ENCODE measurements around the gene SPRED1.

Gene SPRED1

DNA sequence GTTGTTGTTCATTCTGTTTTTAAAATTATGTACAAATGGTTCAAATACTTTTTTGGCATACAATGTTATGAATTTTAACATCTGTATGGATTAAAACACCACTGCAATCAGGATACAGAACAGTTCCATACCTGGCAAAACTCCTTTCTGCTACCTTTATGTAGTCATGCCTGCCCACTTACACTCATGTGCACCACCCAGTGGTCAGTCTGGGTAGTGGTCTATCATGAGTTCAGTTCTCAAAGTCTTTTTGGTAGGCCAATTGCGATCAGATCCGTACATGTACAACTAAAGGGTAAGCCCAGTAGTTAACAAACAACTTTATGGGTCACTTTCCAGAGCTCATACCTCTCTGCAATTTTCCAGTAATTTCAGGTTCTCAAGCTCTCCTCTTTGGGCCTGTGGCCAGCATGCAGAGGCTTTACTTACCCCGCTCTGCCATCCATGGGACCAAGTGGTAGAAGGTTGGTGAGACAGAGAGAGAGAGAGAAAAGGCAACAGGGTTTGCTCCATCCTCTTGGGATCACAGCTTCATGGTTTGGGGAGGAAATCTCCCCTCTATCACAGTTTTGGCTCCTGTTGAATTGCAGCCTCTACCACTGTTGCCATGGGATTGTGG, 137.4 kb downstream of the SPRED1 start:
- Histone ChIP-seq H3K27ac (ENCODE audit: low read length) (no peak overlapping the region), H3K9me3 (ENCODE audit: control insufficient read depth in 2 of 2, low read length in 2 of 2) (no peaks in the 10 kb centered on the region), H3K9ac (ENCODE audit: low read length in 2 of 2) (no peak overlapping the region), H3K4me1 (ENCODE audit: control insufficient read depth, insufficient read depth, low read length) (no peaks in the 10 kb centered on the region), H3K4me3 (ENCODE audit: low read length in 2 of 2) (no peak overlapping the region), H3K27me3 (ENCODE audit: control insufficient read depth in 1 of 2, insufficient read depth in 2 of 2, low read length in 2 of 2) (no peaks in the 10 kb centered on the region), H3K36me3 (ENCODE audit: control insufficient read depth in 2 of 2, insufficient read depth in 2 of 2, low read length in 2 of 2) (no peaks in the 10 kb centered on the region)

- Histone ChIP-seq H3K4me3 (ENCODE audit: low read length in 2 of 2) (no peak overlapping the region), H3K27ac (ENCODE audit: low read length) (no peak overlapping the region), H3K27me3 (ENCODE audit: control insufficient read depth in 1 of 2, insufficient read depth in 2 of 2, low read length in 2 of 2) (no peaks in the 10 kb centered on the region), H3K9ac (ENCODE audit: low read length in 2 of 2) (no peak overlapping the region), H3K9me3 (ENCODE audit: control insufficient read depth in 2 of 2, low read length in 2 of 2) (no peaks in the 10 kb centered on the region), H3K36me3 (ENCODE audit: control insufficient read depth in 2 of 2, insufficient read depth in 2 of 2, low read length in 2 of 2) (no peaks in the 10 kb centered on the region), H3K4me1 (ENCODE audit: control insufficient read depth, insufficient read depth, low read length) (no peaks in the 10 kb centered on the region)
Observed at GRCh38 chr15:38391191-38391590, 138.6 kb downstream of the SPRED1 start.

DNA sequence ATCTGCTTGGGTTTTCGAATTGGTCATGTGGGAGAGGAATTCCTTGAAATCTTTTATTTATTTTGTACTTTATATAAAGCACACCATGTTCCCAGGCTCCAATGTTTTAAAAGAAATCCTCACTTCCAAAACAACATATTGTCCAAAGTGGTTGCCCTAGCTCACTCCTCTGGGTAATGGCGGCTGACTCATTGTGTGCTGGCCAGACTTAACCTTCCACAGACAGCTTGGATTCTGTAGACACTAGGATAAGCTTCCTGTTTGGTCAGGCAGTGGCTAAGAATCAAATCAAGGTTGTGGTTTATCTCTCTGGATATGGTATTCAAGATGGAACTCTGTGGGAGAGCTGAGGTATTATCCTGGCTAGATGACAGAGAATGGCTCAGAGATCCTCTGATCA, 145.5 kb downstream of the SPRED1 start:
- H3K27ac ChIP-seq (ENCODE audit: low read length), result no peak overlapping the region

GRCh38 chr15:38401106-38401505, 148.5 kb downstream of the SPRED1 start:
- H3K9ac ChIP-seq (ENCODE audit: low read length in 2 of 2), result no peak overlapping the region
- no peaks in the 10 kb centered on the region for H3K36me3 ChIP-seq (ENCODE audit: control insufficient read depth in 2 of 2, insufficient read depth in 2 of 2, low read length in 2 of 2)
- peaks cover 3% of the 10 kb centered on the region for H3K4me1 ChIP-seq (ENCODE audit: control insufficient read depth, insufficient read depth, low read length)
- no peaks in the 10 kb centered on the region for H3K9me3 ChIP-seq (ENCODE audit: control insufficient read depth in 2 of 2, low read length in 2 of 2)
- no peak overlapping the region for H3K27ac ChIP-seq (ENCODE audit: low read length)
- H3K4me3 ChIP-seq (ENCODE audit: low read length in 2 of 2), result no peak overlapping the region
- peaks cover 0 to 6% of the 10 kb centered on the region in 2 donors for H3K27me3 ChIP-seq (ENCODE audit: control insufficient read depth in 1 of 2, insufficient read depth in 2 of 2, low read length in 2 of 2)

More for the DNA sequence above, 145.5 kb downstream of the SPRED1 start:
- Histone ChIP-seq H3K4me3 (ENCODE audit: low read length in 2 of 2) (no peak overlapping the region), H3K27me3 (ENCODE audit: control insufficient read depth in 1 of 2, insufficient read depth in 2 of 2, low read length in 2 of 2) (peaks cover 0 to 6% of the 10 kb centered on the region in 2 donors), H3K9ac (ENCODE audit: low read length in 2 of 2) (no peak overlapping the region), H3K4me1 (ENCODE audit: control insufficient read depth, insufficient read depth, low read length) (peaks cover 3% of the 10 kb centered on the region), H3K36me3 (ENCODE audit: control insufficient read depth in 2 of 2, insufficient read depth in 2 of 2, low read length in 2 of 2) (no peaks in the 10 kb centered on the region), H3K9me3 (ENCODE audit: control insufficient read depth in 2 of 2, low read length in 2 of 2) (no peaks in the 10 kb centered on the region)

GRCh38 chr15:38401701-38402100, 149.1 kb downstream of the SPRED1 start:
- Histone ChIP-seq H3K36me3 (ENCODE audit: control insufficient read depth in 2 of 2, insufficient read depth in 2 of 2, low read length in 2 of 2) (no peaks in the 10 kb centered on the region), H3K4me1 (ENCODE audit: control insufficient read depth, insufficient read depth, low read length) (peaks cover 3% of the 10 kb centered on the region), H3K9me3 (ENCODE audit: control insufficient read depth in 2 of 2, low read length in 2 of 2) (no peaks in the 10 kb centered on the region), H3K4me3 (ENCODE audit: low read length in 2 of 2) (no peak overlapping the region), H3K9ac (ENCODE audit: low read length in 2 of 2) (no peak overlapping the region), H3K27ac (ENCODE audit: low read length) (no peak overlapping the region), H3K27me3 (ENCODE audit: control insufficient read depth in 1 of 2, insufficient read depth in 2 of 2, low read length in 2 of 2) (peaks cover 0 to 6% of the 10 kb centered on the region in 2 donors)

- peaks cover 0 to 2% of the 10 kb centered on the region in 2 donors for H3K27me3 ChIP-seq (ENCODE audit: control insufficient read depth in 1 of 2, insufficient read depth in 2 of 2, low read length in 2 of 2)
- no peaks in the 10 kb centered on the region for H3K9me3 ChIP-seq (ENCODE audit: control insufficient read depth in 2 of 2, low read length in 2 of 2)
- H3K4me3 ChIP-seq (ENCODE audit: low read length in 2 of 2), result no peak overlapping the region
- no peaks in the 10 kb centered on the region for H3K36me3 ChIP-seq (ENCODE audit: control insufficient read depth in 2 of 2, insufficient read depth in 2 of 2, low read length in 2 of 2)
- H3K27ac ChIP-seq (ENCODE audit: low read length), result no peak overlapping the region
- H3K9ac ChIP-seq (ENCODE audit: low read length in 2 of 2), result no peak overlapping the region
- H3K4me1 ChIP-seq (ENCODE audit: control insufficient read depth, insufficient read depth, low read length), result no peaks in the 10 kb centered on the region
Observed at GRCh38 chr15:38406436-38406835, 153.8 kb downstream of the SPRED1 start.

Data from stomach smooth muscle (tissue), 2 donors.